ENCODE data around the gene SPATS2. TPM values are rescaled to one million over a fixed set of nuclear protein-coding genes. Genes with fewer than 3 reads are reported as not detected.

SPATS2 gene
- total RNA-seq, 1 donor from 2014 or later: 46.3 TPM

- H3K9ac ChIP-seq (ENCODE audit: low read length): no peak overlapping the region
- Mint-ChIP-seq H3K4me3 (ENCODE audit: unreplicated experiment) (peak overlapping the region; percentile 41), H3K27me3 (ENCODE audit: low read depth, unreplicated experiment) (no peaks in the 10 kb centered on the region), H3K27ac (ENCODE audit: unreplicated experiment) (no peak overlapping the region), H3K9me3 (ENCODE audit: unreplicated experiment) (no peaks in the 10 kb centered on the region), H3K36me3 (ENCODE audit: low read depth, unreplicated experiment) (peaks cover 2% of the 10 kb centered on the region), H3K4me1 (ENCODE audit: low read depth, unreplicated experiment) (peaks cover 10% of the 10 kb centered on the region)
- FAIRE-seq: no peak
- peaks cover 28% of the 10 kb centered on the region for H3K4me1 ChIP-seq (ENCODE audit: insufficient read depth, low read length)
- peaks cover 24% of the 10 kb centered on the region for H4K20me1 ChIP-seq (ENCODE audit: insufficient read depth, low read length)
- TF ChIP-seq EZH2 (IDR thresholded peaks at IDR 0.05; ENCODE audit: insufficient read depth, low read length) (no peak), CTCF (IDR thresholded peaks at IDR 0.05; ENCODE audit: insufficient read depth, low read depth, low read length) (no peak)
- no peaks in the 10 kb centered on the region for H3K27me3 ChIP-seq (ENCODE audit: insufficient read depth, low read length)
- peak overlapping the region; percentile 88 for H3K4me2 ChIP-seq (ENCODE audit: low read length)
- peak; percentile 93 for DNase-seq (ENCODE audit: low read depth)
- peak overlapping the region; percentile 17 for H3K27ac ChIP-seq (ENCODE audit: low read depth, low read length)
- no peaks in the 10 kb centered on the region for H3K36me3 ChIP-seq (ENCODE audit: insufficient read depth, low read length)
- H2AFZ ChIP-seq (ENCODE audit: low read depth, low read length): no peak overlapping the region
- peak overlapping the region; percentile 16 for H3K4me3 ChIP-seq (ENCODE audit: insufficient read depth, low read depth, low read length)
- H3K9me3 ChIP-seq (ENCODE audit: insufficient read depth, low read depth, low read length): no peaks in the 10 kb centered on the region
- H3K79me2 ChIP-seq (ENCODE audit: insufficient read depth, low read length): peaks cover 30% of the 10 kb centered on the region
These were observed 1.7 kb upstream of the SPATS2 start for GRCh38 chr12:49365542-49365941.

DNA sequence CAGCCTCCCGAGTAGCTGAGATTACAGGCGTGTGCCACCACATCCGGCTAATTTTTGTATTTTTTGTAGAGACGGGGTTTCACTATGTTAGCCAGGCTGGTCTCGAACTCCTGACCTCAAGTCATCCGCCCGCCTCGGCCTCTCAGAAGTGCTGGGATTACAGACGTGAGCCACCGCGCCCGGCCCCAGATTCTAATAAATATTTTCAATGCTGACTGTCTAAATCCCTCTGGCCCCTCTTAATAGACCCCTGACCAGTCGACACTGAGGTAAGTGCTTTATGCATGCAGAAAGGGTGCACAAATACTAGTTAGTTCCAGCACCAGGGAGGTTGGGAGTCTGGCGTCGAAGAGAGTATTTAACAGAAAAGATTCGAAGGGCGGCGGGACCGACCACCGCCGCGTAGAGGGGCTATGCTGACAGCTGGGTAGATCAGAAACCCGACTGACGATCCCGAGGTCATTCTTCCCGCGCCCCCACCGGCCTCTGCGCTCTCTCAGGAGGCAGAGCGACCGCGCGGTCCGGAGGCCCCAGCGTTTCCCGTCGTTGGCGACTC lies 1.1 kb upstream of the SPATS2 start:
- Histone ChIP-seq H3K4me1 (ENCODE audit: insufficient read depth, low read length) (peaks cover 28% of the 10 kb centered on the region), H3K27ac (ENCODE audit: low read depth, low read length) (peak overlapping the region; percentile 96), H3K4me3 (ENCODE audit: insufficient read depth, low read depth, low read length) (peak overlapping the region; percentile 92), H3K9me3 (ENCODE audit: insufficient read depth, low read depth, low read length) (no peaks in the 10 kb centered on the region), H3K9ac (ENCODE audit: low read length) (peak overlapping the region; percentile 97), H4K20me1 (ENCODE audit: insufficient read depth, low read length) (peaks cover 29% of the 10 kb centered on the region), H3K79me2 (ENCODE audit: insufficient read depth, low read length) (peaks cover 36% of the 10 kb centered on the region), H3K27me3 (ENCODE audit: insufficient read depth, low read length) (no peaks in the 10 kb centered on the region), H3K36me3 (ENCODE audit: insufficient read depth, low read length) (no peaks in the 10 kb centered on the region), H2AFZ (ENCODE audit: low read depth, low read length) (peak overlapping the region; percentile 89), H3K4me2 (ENCODE audit: low read length) (peak overlapping the region; percentile 88)
- H3K27ac Mint-ChIP-seq (ENCODE audit: unreplicated experiment): peak overlapping the region; percentile 89
- H3K4me3 Mint-ChIP-seq (ENCODE audit: unreplicated experiment): peak overlapping the region; percentile 96
- no peaks in the 10 kb centered on the region for H3K9me3 Mint-ChIP-seq (ENCODE audit: unreplicated experiment)
- H3K36me3 Mint-ChIP-seq (ENCODE audit: low read depth, unreplicated experiment): peaks cover 2% of the 10 kb centered on the region
- DNase-seq (ENCODE audit: low read depth) (no peak), FAIRE-seq (no peak)
- no peak for TF ChIP-seq EZH2 (IDR thresholded peaks at IDR 0.05; ENCODE audit: insufficient read depth, low read length)
- no peak for TF ChIP-seq CTCF (IDR thresholded peaks at IDR 0.05; ENCODE audit: insufficient read depth, low read depth, low read length)
- H3K4me1 Mint-ChIP-seq (ENCODE audit: low read depth, unreplicated experiment): peaks cover 10% of the 10 kb centered on the region
- H3K27me3 Mint-ChIP-seq (ENCODE audit: low read depth, unreplicated experiment): no peaks in the 10 kb centered on the region

DNA sequence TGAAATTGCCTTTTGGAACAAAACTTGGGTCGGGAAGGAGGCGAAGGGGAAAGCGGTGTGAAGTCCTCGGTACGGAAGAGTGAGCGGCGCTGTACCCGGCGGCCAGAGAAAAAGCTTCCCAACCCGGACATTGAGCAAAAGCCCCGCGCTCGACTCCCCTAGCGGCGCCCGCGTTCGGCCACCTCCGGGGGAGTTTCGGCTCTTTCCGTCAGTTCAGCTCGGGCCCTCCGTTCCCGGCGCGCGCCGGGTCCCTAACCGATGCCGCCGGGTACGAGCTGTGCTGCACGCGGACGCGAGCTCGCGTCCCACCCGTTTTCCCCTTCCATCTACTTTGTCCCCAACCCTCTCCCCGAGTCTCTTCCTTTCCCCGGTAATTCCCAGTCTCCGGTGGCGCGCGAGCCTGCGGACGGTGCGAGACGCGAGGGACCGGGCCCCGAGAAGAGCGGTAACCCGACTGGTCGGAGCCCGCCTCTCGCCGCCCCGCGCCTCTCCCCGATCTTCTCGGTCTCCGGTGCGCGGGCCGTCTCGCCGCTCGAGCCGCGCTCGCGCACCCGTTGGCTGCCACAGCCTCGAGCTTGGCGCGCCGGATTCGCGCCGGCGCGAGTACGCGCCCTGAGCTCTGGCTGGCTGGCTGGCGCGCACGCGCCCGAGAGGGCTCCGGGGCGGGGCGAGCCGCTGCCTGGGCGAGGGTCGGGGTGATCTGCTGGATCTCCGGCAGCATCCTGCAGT lies 446 bp upstream of the SPATS2 start:
- Histone ChIP-seq H3K79me2 (ENCODE audit: insufficient read depth, low read length) (peaks cover 43% of the 10 kb centered on the region), H3K27ac (ENCODE audit: low read depth, low read length) (peak overlapping the region; percentile 96), H3K9me3 (ENCODE audit: insufficient read depth, low read depth, low read length) (no peaks in the 10 kb centered on the region), H4K20me1 (ENCODE audit: insufficient read depth, low read length) (peaks cover 35% of the 10 kb centered on the region), H2AFZ (ENCODE audit: low read depth, low read length) (peak overlapping the region; percentile 89), H3K4me2 (ENCODE audit: low read length) (peak overlapping the region; percentile 88), H3K27me3 (ENCODE audit: insufficient read depth, low read length) (no peaks in the 10 kb centered on the region), H3K4me3 (ENCODE audit: insufficient read depth, low read depth, low read length) (peak overlapping the region; percentile 92), H3K36me3 (ENCODE audit: insufficient read depth, low read length) (no peaks in the 10 kb centered on the region), H3K4me1 (ENCODE audit: insufficient read depth, low read length) (peaks cover 28% of the 10 kb centered on the region), H3K9ac (ENCODE audit: low read length) (peak overlapping the region; percentile 97)
- H3K36me3 Mint-ChIP-seq (ENCODE audit: low read depth, unreplicated experiment): peaks cover 4% of the 10 kb centered on the region
- peak overlapping the region; percentile 96 for H3K4me3 Mint-ChIP-seq (ENCODE audit: unreplicated experiment)
- no peaks in the 10 kb centered on the region for H3K27me3 Mint-ChIP-seq (ENCODE audit: low read depth, unreplicated experiment)
- H3K9me3 Mint-ChIP-seq (ENCODE audit: unreplicated experiment): no peaks in the 10 kb centered on the region
- no peak for FAIRE-seq
- peaks cover 12% of the 10 kb centered on the region for H3K4me1 Mint-ChIP-seq (ENCODE audit: low read depth, unreplicated experiment)
- DNase-seq (ENCODE audit: low read depth): peak; percentile 88
- peak overlapping the region; percentile 89 for H3K27ac Mint-ChIP-seq (ENCODE audit: unreplicated experiment)
- no peak for TF ChIP-seq CTCF (IDR thresholded peaks at IDR 0.05; ENCODE audit: insufficient read depth, low read depth, low read length)
- no peak for TF ChIP-seq EZH2 (IDR thresholded peaks at IDR 0.05; ENCODE audit: insufficient read depth, low read length)
